ENCODE results near the gene PRAMEF10.
"Not testable (repeated sequence)": the region's sequence is repeated elsewhere in the genome, so short reads cannot be mapped to it uniquely, and the experiment has no call there.

PRAMEF10 gene

DNA sequence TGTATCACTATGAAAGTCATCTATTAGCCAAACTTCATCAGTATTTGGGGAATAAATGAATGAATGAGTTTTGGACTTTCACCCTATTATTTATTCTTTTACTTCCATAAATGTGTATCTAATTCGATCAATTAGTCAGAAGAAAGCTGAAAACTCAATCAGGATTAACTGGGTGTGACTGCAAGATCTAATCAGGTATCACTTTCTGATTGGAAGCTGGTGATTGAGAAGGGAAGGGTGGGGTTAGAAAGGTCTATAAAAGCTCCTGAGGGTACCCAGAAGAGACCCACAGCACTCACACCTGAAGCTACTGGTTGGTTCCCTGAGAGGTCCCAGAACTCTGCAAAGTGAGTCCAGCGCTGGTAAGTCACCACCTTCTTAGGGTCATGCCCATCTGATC is 41.3 kb downstream of the PRAMEF10 start, which contains the start of gene PRAMEF2:
Gene PRAMEF2 (plus strand): TSS at position 301 of the 400 bp plus-strand sequence. CDS start 1,924 bp downstream, outside the sequence.
- not testable (repeated sequence) for H3K27me3 ChIP-seq (ENCODE audit: insufficient read depth, low read length); H2AFZ ChIP-seq (ENCODE audit: low read length, unreplicated experiment); H3K4me1 ChIP-seq (ENCODE audit: control insufficient read depth, insufficient read depth, low read length, unreplicated experiment); H3K79me2 ChIP-seq (ENCODE audit: control insufficient read depth, insufficient read depth, low read length, unreplicated experiment); H3K27ac ChIP-seq (ENCODE audit: low read depth, low read length); H3K36me3 ChIP-seq (ENCODE audit: insufficient read depth, low read length); H3K4me3 ChIP-seq (ENCODE audit: low read depth, low read length)

DNA sequence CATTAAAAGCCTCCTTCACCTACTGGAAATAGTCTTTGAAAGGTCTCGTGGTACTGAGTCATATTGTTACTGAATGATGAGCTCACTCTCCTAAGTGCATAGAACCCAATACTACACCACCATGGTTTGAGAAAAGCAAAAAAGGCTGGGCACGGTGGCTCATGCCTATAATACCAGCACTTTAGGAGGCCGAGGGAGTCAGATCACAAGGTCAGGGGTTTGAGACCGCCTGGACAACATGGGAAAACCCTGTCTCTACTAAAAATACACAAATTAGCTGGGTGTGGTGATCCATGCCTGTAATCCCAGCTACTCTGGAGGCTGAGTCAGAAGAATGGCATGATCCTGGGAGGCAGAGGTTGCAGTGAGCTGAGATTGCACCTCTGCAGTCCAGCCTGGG is 46.3 kb downstream of the PRAMEF10 start:
- H3K27me3 ChIP-seq (ENCODE audit: insufficient read depth, low read length), result no peaks in the 10 kb centered on the region
- H3K27ac ChIP-seq (ENCODE audit: low read depth, low read length), result no peak overlapping the region
- no peak overlapping the region for H2AFZ ChIP-seq (ENCODE audit: low read length, unreplicated experiment)
- H3K4me1 ChIP-seq (ENCODE audit: control insufficient read depth, insufficient read depth, low read length, unreplicated experiment), result no peaks in the 10 kb centered on the region
- no peaks in the 10 kb centered on the region for H3K36me3 ChIP-seq (ENCODE audit: insufficient read depth, low read length)
- H3K79me2 ChIP-seq (ENCODE audit: control insufficient read depth, insufficient read depth, low read length, unreplicated experiment), result no peaks in the 10 kb centered on the region
- H3K4me3 ChIP-seq (ENCODE audit: low read depth, low read length), result no peak overlapping the region

DNA sequence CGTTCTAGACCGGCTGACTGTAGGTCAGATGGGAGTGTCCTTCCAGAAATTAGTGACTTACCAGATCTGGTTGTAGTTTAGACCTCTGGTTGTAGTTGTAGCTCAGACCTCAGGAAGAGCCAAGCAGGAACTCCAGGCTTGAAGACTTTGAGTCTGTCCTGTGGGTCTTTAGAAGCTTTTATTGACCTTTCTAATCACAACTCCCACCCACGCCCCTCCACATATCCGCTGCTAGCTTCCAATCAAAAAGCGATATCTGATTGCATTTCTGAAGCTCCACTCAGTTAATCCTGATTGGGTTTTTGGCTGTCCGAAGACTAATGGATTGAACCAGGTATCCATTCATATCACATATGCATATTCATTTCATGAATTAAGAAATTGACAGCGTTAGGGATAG is 49.5 kb downstream of the PRAMEF10 start, which contains the start of gene HNRNPCL1:
Gene HNRNPCL1 (minus strand): TSS at position 101 of the 400 bp plus-strand sequence. CDS start 431 bp downstream, outside the sequence.
- not testable (repeated sequence) for H3K27ac ChIP-seq (ENCODE audit: low read depth, low read length); H3K79me2 ChIP-seq (ENCODE audit: control insufficient read depth, insufficient read depth, low read length, unreplicated experiment); H3K27me3 ChIP-seq (ENCODE audit: insufficient read depth, low read length); H3K4me3 ChIP-seq (ENCODE audit: low read depth, low read length); H2AFZ ChIP-seq (ENCODE audit: low read length, unreplicated experiment); H3K36me3 ChIP-seq (ENCODE audit: insufficient read depth, low read length); H3K4me1 ChIP-seq (ENCODE audit: control insufficient read depth, insufficient read depth, low read length, unreplicated experiment)
